WTC11 (cell line): ENCODE data around the gene C1QTNF12.

Experiments used
- EMX1 ChIP-seq: fragments of 250-450 bp; sonication (Bioruptor Pico); IDR thresholded peaks from 2 replicates; pipeline ENCODE4 v1.8.0; 2021; ENCODE audit warnings: mild to moderate bottlenecking
- MAX ChIP-seq: sonication (generic); formaldehyde crosslinking; IDR thresholded peaks from 2 replicates; pipeline ENCODE4 v1.8.0; 2022; ENCODE audit warnings: mild to moderate bottlenecking, missing genetic modification reagents
- SP1 ChIP-seq: sonication (generic); formaldehyde crosslinking; conservative IDR thresholded peaks from 2 replicates; pipeline ENCODE4 v1.8.1; 2022; ENCODE audit warnings: missing genetic modification reagents
- TEAD4 ChIP-seq: sonication (generic); formaldehyde crosslinking; IDR thresholded peaks from 2 replicates; pipeline ENCODE4 v1.8.0; 2022; ENCODE audit warnings: mild to moderate bottlenecking, missing genetic modification reagents
- ZNF317 ChIP-seq: sonication (generic); formaldehyde crosslinking; IDR thresholded peaks from 2 replicates; pipeline ENCODE4 v1.8.1; 2023; ENCODE audit warnings: low read depth, mild to moderate bottlenecking, moderate library complexity, missing genetic modification reagents, borderline replicate concordance
- TF ChIP-seq, protein P1 (sequence below): fragments of 200-600 bp; IDR thresholded peaks from 2 replicates; pipeline ENCODE4 v1.8.0; 2022; ENCODE audit warnings: antibody characterized with exemption
- TF ChIP-seq, protein P2 (sequence below): sonication (generic); formaldehyde crosslinking; conservative IDR thresholded peaks from 2 replicates; pipeline ENCODE4 v1.8.1; 2023; ENCODE audit warnings: mild to moderate bottlenecking, low read depth, missing genetic modification reagents, moderate library complexity

DNA sequence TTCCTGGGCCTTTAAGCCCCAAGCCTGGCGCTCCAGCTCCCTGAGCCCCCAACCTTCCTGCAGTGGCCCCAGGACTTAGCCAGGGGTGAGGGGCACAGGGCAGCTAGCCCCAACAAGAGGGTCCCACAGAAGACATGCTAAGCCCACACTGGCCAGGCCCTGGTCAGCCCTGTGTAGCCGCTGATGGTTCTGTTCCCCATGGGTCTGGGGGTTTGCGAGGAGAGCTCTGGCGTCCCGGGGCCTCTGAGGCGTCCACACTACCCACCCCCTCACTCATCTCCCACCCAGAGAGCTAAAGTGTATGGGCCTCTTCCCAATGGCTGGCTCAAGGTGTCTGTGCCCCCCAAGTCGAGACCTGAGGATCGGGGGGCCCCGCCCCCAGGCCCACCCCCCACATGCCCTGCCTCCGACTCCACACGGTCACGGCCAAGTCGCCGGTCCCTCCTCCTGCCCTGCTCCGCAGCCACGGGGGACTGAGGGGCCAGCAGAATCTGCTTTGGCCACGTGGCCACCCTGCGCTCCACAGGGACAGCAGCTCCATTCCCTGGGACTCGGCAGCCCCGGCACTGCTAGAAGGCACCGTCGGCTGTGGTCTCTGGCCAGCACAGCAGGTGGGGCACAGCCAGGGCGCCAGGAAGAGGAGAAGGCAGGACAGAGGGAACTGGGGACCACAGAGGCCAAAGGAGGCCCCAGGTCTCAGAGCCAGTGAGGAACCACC is 47.9 kb downstream of the C1QTNF12 start:
- TF ChIP-seq EMX1 (CRISPR knock-in tag) (no peak), SP1 (no peak), MAX (CRISPR knock-in tag) (no peak), ZNF317 (CRISPR knock-in tag) (no peak), TEAD4 (CRISPR knock-in tag) (no peak)
- TF ChIP-seq, protein P1, sequence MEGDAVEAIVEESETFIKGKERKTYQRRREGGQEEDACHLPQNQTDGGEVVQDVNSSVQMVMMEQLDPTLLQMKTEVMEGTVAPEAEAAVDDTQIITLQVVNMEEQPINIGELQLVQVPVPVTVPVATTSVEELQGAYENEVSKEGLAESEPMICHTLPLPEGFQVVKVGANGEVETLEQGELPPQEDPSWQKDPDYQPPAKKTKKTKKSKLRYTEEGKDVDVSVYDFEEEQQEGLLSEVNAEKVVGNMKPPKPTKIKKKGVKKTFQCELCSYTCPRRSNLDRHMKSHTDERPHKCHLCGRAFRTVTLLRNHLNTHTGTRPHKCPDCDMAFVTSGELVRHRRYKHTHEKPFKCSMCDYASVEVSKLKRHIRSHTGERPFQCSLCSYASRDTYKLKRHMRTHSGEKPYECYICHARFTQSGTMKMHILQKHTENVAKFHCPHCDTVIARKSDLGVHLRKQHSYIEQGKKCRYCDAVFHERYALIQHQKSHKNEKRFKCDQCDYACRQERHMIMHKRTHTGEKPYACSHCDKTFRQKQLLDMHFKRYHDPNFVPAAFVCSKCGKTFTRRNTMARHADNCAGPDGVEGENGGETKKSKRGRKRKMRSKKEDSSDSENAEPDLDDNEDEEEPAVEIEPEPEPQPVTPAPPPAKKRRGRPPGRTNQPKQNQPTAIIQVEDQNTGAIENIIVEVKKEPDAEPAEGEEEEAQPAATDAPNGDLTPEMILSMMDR: no peak
- TF ChIP-seq, protein P2, sequence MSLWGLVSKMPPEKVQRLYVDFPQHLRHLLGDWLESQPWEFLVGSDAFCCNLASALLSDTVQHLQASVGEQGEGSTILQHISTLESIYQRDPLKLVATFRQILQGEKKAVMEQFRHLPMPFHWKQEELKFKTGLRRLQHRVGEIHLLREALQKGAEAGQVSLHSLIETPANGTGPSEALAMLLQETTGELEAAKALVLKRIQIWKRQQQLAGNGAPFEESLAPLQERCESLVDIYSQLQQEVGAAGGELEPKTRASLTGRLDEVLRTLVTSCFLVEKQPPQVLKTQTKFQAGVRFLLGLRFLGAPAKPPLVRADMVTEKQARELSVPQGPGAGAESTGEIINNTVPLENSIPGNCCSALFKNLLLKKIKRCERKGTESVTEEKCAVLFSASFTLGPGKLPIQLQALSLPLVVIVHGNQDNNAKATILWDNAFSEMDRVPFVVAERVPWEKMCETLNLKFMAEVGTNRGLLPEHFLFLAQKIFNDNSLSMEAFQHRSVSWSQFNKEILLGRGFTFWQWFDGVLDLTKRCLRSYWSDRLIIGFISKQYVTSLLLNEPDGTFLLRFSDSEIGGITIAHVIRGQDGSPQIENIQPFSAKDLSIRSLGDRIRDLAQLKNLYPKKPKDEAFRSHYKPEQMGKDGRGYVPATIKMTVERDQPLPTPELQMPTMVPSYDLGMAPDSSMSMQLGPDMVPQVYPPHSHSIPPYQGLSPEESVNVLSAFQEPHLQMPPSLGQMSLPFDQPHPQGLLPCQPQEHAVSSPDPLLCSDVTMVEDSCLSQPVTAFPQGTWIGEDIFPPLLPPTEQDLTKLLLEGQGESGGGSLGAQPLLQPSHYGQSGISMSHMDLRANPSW (CRISPR knock-in tag): no peak
